ENCODE results near the gene ODAD4.

- TF ChIP-seq CTCF (conservative IDR thresholded peaks at IDR 0.05) = no peak
- TF ChIP-seq ZFX (IDR thresholded peaks at IDR 0.05) = no peak
Observed at GRCh38 chr17:42010898-42011516, 80.6 kb downstream of the ODAD4 start.
